ENCODE measurements around the gene ALMS1.
"Not testable (repeated sequence)": the region's sequence is repeated elsewhere in the genome, so short reads cannot be mapped to it uniquely, and the experiment has no call there.

The ALMS1 gene

DNA sequence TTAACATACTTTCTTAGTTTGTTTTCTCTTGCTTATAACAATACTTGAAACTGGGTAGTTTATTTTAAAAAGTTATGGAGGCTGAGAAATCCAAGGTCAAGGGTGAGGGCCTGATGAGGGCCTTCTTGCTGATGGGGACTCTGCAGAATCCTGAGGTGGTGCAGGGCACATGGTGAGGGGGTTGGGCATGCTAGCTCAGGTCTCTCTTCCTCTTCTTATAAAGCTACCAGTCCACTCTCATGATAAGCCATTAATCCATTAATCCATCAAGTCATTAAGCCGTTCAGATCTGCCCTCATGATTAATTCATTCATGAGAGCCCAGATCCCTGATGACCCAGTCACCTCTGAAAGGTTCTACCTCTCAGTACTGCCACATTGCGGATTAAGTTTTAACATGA, 21.4 kb downstream of the ALMS1 start:
- DNase-seq: no peak

DNA sequence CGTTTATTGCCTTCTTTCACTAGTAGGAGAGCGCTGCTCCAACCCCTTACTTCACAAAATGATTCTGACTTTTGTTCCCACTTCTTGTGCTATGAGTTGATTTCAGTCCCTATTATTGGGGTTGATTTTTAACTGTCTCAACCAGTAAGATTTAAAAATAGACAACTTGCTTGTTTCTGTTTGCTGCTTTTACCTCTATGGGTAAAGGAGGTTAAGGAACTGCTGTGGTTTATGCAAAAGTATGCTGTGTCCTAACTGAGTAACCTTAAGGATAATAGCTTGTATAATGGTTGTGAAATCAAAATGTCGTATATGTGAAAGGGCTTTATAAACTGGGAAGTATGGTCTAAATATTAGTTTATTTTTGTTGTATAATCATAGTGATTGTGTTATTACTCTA, 22.6 kb downstream of the ALMS1 start:
- no peak for DNase-seq

- DNase-seq: no peak
Measured at GRCh38 chr2:73414696-73415095, 29.1 kb downstream of the ALMS1 start.

GRCh38 chr2:73415906-73416305, 30.3 kb downstream of the ALMS1 start:
- no peak for DNase-seq

- DNase-seq: no peak
Measured at GRCh38 chr2:73418343-73418742, 32.7 kb downstream of the ALMS1 start.

DNA sequence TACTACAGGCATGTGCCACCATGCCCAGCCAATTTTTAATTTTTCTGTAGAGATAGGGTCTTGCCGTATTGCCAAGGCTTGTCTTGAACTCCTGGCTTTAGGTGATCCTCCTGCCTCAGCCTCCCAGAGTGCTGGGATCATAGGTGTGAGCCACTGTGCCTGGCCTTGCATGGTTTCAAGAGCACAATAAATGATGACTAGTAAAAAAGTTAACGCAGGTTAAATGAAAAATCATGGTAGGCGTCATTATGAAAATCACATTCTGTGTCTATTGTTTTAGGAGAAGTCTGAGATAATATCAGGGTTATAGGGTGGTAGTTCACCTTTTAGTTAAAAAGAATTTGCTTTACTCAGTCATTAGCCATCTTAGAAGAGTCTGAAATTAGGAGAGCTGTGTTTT, 38.3 kb downstream of the ALMS1 start:
- no peak for DNase-seq

GRCh38 chr2:73426176-73426575, 40.5 kb downstream of the ALMS1 start:
- no peak for DNase-seq

DNA sequence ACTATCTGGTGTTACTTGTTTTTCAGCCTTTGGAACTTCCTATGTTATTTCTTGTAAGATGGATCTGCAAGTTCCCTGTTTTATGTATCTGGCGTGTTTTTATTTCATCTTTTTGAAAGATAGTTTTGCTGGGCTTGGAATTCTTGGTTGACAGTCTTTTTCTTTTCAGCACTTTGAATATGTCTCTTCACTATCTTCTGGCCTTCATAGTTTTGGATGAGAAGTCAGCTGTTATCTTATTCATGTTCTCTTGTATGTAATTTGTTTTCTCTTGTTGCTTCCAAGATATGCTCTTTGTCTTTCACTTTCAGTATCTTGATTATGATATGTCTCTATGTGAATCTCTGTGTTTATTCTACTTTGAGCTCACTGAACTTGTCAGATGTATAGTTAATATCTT, 50.4 kb downstream of the ALMS1 start:
- no peak for DNase-seq

DNA sequence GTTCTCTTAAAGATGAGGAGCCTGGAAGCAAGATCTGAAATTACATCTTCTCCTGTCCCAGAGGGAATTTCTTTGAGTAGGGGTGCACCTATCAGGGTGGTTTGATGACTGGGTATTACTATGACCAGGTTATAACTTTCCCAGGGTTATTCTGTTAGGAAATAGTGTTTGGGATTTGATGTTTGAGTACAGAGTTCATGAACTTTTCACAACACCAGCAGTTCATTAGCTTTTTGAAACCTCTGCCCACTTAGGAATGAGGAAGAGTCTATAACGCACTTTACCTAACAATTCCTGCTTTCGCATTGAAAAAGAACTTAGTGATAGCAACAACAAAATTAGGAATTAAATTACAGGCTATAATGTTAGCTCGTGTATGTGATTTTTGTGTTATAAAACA, 58.6 kb downstream of the ALMS1 start:
- no peak for DNase-seq

DNA sequence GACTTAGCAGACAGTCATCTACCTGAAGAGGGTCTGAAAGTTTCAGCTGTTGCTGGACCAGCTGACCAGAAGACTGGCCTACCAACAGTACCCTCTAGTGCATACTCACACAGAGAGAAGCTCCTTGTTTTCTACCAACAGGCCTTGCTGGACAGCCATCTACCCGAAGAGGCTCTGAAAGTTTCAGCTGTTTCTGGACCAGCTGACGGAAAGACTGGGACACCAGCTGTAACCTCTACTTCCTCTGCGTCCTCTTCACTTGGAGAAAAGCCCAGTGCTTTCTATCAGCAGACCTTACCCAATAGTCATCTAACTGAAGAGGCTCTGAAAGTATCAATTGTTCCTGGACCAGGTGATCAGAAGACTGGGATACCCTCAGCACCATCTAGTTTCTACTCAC, 63.2 kb downstream of the ALMS1 start:
- DNase-seq: no peak

GRCh38 chr2:73449404-73449803, 63.8 kb downstream of the ALMS1 start:
- no peak for DNase-seq

DNA sequence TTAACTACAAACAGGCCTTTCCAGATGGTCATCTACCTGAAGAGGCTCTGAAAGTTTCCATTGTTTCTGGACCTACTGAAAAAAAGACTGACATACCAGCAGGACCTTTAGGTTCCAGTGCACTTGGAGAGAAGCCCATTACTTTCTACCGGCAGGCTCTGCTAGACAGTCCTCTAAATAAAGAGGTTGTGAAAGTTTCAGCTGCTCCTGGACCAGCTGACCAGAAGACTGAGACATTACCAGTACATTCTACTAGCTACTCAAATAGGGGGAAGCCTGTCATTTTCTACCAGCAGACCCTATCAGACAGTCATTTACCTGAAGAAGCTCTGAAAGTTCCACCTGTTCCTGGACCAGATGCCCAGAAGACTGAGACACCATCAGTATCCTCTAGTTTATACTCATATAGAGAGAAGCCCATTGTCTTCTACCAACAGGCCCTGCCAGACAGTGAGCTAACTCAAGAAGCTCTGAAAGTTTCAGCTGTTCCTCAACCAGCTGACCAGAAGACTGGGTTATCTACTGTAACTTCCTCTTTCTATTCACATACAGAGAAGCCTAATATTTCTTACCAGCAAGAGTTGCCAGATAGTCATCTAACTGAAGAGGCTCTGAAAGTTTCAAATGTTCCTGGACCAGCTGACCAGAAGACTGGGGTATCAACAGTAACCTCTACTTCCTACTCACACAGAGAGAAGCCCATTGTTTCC, 65.8 kb downstream of the ALMS1 start:
- no peak for DNase-seq

DNA sequence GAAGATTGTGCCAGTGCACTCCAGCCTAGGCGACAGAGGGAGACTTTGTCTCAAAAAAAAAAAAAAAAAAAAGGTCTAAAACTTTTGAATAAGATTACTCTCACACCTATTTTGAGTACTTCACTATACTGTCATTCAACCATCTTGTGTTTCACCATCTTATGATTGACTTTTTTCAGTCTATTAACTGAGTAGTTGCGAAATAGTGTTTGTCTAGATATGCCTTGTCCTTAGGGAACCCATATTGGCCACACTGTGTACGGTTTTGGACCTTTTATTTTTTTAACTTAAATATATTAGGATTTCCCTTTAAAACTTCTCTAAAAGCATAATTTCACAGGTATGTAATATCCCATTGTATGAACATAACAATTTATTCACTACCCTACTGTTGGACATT, 72.3 kb downstream of the ALMS1 start:
- DNase-seq: no peak

GRCh38 chr2:73462388-73462787, 76.8 kb downstream of the ALMS1 start:
- not testable (repeated sequence) for DNase-seq

GRCh38 chr2:73468376-73468775, 82.7 kb downstream of the ALMS1 start:
- no peak for DNase-seq

- not testable (repeated sequence) for DNase-seq
Measured at GRCh38 chr2:73483874-73484273, 98.2 kb downstream of the ALMS1 start.

DNA sequence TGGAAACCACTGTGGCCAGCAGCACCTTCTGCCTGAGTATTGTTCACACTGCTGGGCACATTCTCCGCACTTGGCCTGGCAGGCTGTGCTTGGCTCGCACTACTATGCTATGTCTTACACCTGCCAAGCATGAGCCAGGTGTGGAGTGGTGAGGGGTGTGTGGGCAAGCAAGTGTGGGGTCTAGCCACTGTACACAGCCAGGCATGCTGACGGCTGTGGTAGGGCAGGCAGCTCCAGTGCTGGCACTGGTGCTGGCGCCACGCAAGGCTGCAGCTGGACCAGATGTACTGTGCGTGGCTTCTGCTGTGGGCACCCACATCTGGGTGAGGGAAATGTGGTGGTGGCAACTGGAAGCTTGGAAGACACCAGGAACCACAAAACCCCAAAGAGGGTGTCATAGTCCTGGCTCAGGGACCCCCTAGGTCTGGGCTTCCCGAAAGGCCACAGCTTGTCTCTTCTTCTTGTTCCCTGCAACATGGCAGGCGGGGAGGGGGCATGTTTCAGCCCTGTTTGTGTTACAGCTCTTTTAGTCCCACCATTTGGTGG, 101.5 kb downstream of the ALMS1 start:
- no peak for DNase-seq

- no peak for DNase-seq
Measured at GRCh38 chr2:73488079-73488478, 102.4 kb downstream of the ALMS1 start.

DNA sequence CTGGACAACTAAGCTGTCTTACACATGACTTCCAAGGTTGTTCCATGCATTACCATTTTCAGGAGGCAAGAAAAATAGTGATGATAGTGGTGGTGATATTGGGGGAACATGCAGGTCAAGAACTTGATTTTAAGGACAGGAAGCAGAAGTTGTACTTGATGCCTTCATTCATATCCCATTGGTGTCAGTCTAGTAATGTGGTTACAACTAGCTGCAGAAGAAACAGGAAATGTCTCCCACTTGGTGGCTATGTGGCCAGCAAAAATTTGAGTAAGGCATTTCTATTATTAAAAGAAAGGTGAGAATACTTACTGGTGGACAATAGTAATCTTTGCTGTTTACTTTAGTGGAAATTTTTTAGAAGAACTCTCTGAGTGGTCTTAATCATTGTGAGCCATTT, 103.4 kb downstream of the ALMS1 start:
- DNase-seq: no peak

DNA sequence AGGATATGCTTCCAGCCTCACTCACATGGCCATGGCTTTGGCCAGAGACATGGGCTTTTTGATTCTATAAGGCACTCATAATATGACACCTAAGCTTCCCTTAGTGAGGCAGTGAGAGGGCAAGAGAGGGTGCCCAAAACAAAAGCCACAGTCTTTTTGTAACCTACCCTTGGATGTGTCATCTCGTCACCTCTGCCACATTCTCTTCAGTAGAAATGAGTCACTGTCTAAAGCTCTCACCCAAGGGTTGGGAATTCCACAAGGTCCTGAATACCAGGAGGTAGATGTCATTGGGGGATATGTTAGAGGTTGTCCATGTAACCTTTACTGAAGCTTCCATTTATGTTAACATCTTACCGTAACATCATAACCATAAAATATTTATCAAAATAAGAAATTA, 108.4 kb downstream of the ALMS1 start:
- no peak for DNase-seq

DNA sequence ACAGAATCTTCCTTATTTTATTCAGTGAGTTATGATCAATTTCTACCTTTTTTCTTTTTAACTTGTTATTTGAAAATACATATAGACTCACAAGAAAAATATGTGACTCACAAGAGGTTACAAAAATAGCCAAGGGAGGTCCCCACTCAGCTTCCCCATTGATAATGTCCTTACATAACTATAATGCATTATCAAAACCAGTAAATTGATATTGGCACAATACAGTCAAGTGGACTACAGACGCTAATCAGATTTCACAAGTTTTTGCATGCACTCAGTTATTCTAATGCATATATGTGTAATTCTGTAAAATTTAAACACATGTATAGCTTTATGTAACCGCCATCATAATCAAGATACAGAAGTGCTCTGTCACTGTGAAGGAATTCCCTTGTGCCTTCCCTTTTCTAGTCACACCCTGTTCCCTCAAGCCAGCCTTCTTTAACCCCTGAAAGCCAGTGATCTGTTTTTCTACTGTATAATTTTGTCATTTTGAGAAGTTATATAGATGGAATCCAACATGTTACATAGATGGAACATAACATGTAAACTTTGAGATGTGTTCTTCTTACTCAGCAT, 118.4 kb downstream of the ALMS1 start:
- DNase-seq: no peak

DNA sequence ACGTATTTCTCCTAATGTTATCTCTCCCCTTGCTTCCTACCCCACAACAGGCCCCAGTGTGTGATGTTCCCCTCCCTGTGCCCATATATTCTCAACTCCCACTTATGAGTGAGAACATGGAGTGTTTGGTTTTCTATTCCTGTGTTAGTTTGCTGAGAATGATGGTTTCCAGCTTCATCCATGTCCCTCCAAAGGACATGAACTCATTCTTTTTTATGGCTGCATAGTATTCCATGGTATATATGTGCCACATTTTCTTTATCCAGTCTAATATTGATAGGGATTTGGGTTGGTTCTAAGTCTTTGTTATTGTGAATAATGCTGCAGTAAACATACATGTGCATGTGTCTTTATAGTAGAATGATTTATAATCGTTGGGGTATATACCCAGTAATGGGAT, 119.2 kb downstream of the ALMS1 start:
- DNase-seq: not testable (repeated sequence)

DNA sequence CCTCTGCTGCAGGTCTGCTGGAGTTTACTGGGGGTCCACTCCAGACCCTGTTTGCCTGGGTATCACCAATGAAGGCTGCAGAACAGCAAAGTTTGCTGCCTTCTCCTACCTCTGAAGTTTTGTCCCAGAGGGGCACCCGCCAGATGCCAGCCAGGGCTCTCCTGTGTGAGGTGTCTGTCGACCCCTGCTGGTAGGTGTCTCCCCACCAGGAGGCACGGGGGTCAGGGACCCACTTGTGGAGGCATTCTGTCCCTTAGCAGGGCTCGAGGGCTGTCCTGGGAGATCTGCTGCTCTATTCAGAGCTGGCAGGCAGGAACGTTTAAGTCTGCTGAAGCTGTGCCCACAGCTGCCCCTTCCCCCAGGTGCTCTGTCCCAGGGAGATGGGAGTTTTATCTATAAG, 124.8 kb downstream of the ALMS1 start:
- DNase-seq: not testable (repeated sequence)

DNA sequence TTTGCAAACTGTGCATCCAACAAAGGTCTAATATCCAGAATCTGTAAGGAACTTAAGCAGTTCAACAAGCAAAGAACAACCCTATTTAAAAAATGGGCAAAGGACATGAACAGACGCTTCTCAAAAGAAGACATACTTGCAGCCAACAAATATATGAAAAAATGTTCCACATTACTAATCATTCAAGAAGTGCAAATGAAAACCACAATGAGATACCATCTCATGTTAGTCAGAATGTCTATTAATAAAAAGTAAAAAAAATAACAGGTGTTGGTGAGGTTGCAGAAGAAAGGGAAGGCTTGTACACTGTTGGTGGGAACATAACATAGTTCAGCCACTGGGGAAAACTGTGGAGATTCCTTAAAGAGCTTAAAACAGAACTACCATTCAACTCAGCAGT, 130.4 kb downstream of the ALMS1 start:
- no peak for DNase-seq

DNA sequence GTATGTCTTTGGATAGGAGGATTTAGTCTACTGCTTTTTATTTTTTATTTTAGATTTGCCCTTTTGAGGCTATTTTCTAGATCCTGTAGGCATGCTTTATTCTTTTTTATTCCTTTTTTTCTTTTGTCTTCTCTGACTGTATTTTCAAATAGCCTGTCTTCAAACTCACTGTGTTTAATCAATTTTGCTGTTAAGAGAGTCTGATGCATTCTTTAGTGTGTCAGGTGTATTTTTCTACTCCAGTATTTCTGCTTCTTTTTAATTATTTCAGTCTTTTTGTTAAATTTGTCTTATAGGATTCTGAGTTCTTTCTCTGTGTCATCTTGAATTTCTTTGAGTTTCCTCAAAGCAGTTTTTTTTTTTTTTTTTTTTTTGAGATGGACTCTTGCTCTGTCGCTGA, 143.1 kb downstream of the ALMS1 start:
- no peak for DNase-seq

Data from stimulated activated CD4-positive, alpha-beta T cell treated with anti-CD3 and anti-CD28 coated beads, Interleukin-4, amount 100 ng/mL, for 1 hour (primary cell).